NCI-H526 (cell line): ENCODE results near the gene TIPARP.
"Not testable (repeated sequence)": the region's sequence is repeated elsewhere in the genome, so short reads cannot be mapped to it uniquely, and the experiment has no call there.

Experiments used
- DNase-seq, 2 experiments: peaks; one replicate each; lab custom pipeline; 2025; lab: John Stamatoyannopoulos, UW

The TIPARP gene

DNA sequence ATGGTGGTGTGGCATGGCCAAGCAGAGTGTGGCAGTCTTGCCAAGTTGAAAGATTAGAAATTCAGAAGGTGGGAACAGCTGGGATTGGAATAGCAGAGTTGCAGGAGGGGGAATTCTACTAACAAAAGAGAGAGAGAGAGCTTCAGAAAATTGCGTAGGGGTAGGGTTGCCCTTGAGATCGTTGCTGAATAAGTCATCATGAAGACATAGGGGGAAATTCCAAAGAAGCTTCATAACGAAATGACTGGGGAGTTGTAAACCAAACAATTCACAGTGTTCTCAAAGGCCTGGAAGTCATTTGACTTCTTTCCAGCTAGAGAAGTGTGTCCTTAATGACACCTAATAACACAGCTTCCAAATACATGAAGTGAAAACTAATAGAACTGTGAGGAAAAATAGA is 26.3 kb upstream of the TIPARP start:
- DNase-seq, result no peak

GRCh38 chr3:156649681-156650080 is 24.7 kb upstream of the TIPARP start:
- no peak for DNase-seq

GRCh38 chr3:156652661-156653060 is 21.7 kb upstream of the TIPARP start:
- not testable (repeated sequence) for DNase-seq

DNA sequence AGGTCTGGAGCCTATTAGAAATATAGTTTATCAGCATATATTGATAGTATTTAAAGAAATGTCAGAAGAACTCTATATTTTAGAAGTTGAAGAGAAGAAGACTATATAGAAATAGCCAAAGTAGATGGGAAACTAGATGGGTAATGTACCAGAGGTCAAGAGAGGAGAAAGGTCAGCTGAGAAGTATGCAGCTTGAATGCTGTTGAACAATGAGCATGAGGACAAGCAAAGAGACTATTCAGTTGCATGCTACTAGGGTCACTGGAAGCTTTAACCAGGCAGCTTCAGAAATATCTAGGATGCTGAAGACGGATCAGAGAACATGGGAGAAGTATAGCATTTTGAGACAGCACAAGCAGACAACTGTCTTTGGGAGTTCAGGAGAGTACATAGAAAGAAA is 19.6 kb upstream of the TIPARP start:
- no peak for DNase-seq

DNA sequence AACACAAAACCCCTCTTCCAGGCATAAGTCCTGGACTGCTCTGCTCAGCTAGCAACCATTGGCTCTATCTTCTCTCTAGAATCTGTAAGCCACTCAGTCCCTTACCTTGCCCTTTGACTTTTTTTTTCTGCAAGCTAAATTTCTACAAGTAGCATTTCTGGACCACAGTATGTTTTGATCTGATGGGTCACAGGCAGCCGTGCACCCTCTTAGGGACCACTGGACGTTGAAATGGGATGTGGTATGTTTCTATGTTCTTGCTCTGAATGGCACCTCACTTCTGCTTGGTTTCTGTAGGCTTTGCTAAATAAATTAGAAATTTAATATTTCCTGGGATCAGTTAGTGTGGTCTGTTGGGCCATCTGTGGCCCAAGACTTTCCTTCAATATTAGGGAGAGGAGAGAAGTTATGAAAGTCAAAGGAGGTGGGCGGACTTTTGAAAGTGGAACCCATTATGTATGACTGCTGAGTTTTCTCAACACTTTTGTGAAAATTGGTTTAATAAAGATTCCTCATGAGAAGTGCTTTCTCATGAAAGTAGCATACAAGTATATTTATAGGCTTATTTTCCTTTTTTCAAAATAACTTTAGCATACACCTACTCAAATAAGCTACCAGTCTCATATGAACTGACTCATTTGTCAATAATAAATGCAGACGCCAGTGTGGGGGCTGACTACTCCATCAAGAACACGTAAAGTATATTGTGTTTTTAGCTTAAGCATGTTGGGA is 18.4 kb upstream of the TIPARP start:
- no peak for DNase-seq

- no peak for DNase-seq
These were observed 16.9 kb upstream of the TIPARP start for GRCh38 chr3:156657440-156657839.

DNA sequence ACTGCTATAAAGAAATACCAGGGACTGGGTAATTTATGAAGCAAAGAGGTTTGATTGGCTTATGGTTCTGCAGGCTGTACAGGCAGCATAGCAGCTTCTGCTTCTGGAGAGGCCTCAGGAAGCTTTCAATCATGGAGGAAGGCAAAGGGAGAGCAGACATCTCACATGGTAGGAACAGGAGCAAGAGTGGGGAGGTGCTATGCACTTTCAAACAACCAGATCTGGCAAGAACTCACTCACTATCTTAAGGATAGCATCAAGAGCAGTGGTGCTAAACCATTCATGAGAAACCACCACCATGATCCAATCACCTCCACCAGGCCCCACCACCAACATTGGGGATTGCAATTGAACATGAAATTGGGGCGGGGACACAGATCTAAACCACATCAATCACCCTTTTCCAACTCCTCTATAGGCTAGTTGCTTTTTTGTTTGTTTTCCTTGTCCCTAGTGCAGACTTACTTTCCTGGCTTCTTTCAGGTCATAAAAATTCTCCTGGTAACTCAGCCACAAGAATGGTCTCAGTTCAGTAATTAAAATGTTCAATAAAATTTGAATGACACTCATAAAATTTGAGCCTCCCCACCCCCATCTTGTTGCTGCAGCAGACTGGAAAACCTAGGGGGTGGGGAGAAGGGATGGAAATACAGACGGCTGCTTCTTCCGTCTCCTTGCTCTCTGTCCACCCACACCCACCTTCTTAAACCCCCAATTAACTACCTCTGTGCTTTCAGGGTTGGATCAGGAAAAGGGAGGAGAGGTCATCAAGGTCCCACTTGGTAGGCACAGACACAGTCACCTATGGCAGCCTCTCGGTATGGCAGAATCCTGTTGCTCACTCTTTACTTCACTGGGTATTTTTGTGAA is 16.3 kb upstream of the TIPARP start:
- peak; percentile 32 to 74 for DNase-seq

DNA sequence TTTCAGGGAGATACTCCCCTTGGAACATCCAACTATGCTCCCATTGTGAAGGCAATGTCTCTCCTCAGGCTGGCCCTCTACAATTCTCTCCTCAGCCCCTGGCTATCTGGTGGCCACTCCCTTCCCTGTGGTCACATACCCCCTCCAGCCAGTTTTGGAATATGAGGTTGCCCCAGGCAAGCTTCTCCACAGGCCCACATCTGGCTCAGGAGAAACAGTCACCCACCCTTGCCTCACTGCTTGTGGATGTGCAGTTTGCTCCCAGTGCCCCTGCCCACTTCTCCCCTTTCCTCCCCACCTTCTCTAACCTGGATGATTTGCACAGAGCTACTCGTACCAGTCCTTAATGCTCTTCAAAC is 15.7 kb upstream of the TIPARP start:
- no peak for DNase-seq

- no peak for DNase-seq
These were observed 15.1 kb upstream of the TIPARP start for GRCh38 chr3:156659260-156659659.

DNA sequence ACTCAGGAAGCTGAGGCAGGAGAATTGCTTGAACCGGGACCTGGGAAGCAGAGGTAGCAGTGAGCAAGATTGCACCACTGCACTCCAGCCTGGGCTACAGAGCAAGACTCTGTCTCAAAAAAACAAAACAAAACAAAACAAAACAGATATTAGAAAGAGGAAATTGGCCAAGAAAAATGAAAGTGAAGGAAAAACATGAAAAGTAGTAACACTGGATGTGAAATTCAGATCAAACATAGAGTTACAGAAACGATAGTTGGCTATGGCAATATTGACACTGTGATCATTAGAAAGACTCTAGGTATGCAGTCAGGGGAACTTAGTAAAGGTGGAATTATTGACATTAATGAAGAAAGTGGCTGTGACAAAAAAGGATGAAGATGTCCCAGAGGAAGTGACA is 13.2 kb upstream of the TIPARP start:
- DNase-seq, result no peak

GRCh38 chr3:156664011-156664830 is 10.2 kb upstream of the TIPARP start:
- no peak for DNase-seq

DNA sequence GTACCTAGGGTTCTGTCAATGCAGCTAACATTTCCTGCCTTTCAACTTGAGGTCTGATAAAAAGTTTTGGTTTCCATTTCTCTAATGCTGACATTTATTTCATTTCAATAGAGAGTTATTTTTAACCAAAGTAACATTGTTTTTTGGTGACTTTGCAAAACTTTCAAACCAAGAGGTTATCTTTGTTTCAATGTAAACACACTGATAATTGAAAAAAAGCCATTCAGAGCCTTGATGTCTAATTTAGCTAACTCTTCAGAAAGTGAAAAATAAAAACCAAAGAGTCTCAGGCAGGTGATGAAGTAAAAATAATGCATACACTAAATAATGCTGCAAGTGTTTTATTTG is 9.6 kb upstream of the TIPARP start:
- no peak for DNase-seq

- peak in 1 of 2 experiments; percentile 50 for DNase-seq
These were observed 9.1 kb upstream of the TIPARP start for GRCh38 chr3:156665291-156665690.

- DNase-seq, result no peak
These were observed 8.3 kb upstream of the TIPARP start for GRCh38 chr3:156666073-156666472.

GRCh38 chr3:156668073-156668763 is 6.2 kb upstream of the TIPARP start:
- peak; percentile 58 to 60 for DNase-seq

DNA sequence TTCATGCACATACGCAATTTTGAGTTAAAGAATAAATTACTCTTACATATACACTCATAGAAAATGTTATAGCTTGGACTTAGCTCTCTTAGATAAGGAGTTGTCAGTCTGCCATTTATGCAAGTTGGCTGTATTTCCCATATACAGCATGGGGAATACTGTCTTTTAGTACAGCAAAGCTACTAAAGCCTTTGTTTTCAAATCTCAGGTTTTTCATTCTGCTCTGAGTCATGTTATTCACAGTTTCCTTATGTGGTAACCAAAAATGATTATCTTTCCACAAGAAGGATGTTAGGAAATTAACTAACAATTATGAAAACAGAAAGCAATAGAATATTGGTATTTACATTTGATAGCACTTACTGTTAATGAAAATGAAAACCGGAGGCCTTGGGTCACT is 4.3 kb upstream of the TIPARP start:
- DNase-seq, result no peak

DNA sequence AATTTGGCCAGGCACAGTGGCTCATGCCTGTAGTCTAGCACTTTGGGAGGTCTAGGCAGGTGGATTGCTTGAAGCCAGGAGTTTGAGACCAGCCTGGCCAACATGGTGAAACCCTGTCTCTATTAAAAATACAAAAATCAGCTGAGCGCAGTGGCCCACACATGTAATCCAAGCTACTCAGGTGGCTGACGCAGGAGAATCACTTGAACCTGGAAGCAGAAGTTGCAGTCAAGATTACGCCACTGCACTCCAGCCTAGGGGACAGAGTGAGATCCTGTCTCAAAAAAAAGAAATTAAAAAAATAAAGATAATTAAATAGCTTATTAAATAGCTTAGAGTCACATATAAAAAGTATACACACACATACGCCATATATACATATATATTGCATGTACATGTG is 3.7 kb upstream of the TIPARP start:
- no peak for DNase-seq

DNA sequence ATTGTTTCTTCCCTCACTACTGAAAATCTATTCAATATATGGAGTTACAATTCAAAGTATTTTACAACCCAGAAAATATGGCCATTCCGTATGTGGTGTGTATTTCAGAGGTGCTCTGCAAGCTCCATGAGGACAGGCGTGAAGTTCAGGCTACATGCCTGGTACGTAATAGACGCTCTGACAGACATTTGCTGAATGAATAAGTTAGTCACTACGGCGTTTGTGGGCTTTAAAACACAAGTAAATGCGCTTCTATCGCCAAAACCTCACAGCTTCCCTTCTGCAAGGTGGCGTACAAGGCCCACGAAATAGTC is 701 bp upstream of the TIPARP start:
- no peak for DNase-seq

DNA sequence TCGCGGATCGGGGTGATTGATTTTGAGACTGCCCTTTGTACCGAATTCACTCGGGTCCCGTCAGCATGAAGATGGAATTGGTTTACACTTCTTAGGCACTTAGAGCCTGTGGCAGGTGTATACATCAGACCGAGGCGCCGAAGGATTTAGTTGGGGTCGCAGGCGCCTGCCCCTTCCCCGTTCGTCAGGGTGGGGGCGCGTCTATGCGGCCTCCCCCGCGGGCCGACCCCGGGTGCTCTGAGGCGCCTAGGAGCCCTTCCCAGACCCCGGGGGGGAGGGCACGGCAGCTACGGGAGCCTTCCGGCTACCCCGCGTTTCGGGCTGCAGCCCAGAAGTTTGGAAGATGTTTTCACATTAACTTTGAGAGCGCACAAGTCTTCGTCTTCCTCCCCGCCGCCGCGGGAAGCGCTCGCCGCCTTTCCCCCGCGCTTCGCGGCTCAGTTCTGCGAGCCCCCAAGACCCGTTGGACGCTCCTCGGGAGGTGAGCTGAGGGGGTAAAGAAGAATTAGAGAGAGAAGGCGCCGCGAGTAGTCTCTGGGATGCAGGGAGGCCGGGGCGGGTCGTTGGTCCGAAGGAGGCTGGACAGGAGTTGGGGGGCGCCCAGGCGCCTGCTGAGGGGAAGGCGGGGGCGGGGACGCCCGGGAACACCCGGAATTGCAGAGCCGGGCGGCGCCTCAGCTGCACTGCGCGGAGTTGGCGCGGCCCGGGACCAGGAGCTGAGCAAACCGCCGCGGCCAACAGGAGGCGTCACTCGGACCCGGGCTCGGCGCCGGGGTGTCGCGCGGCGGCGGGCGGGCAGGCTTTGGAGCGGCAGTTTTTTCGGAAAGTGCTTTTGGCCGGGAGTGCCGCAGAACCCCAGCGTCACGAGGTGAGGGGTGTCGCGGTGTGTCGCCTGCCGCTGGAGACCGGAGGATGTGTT is 780 bp downstream of the TIPARP start:
- peak in 1 of 2 experiments; percentile 79 for DNase-seq

GRCh38 chr3:156675830-156676767 is 1.7 kb downstream of the TIPARP start:
- peak; percentile 36 to 62 for DNase-seq
